Left lung (tissue), 10 donors: ENCODE measurements around the gene ABHD6. TPM values are rescaled to one million over a fixed set of nuclear protein-coding genes. Genes with fewer than 3 reads are reported as not detected.

ENCODE experiments used
- ATAC-seq: fragments of 200-7000 bp; cut with Tn5 transposase; one replicate; pipeline ENCODE4 v1.9.1; 2020; ENCODE audit warnings: moderate library complexity
- DNase-seq, 4 donors: peaks; one replicate each; pipeline ENCODE4 v3.0.0-alpha.2; 2013 to 2020
- H3K27ac ChIP-seq, 2 donors: fragments of 200-600 bp; sonication (generic) in 1 of 2; one replicate each; pipeline versions ENCODE4 v1.5.0 to v1.8.0; 2020 to 2021
- H3K27me3 ChIP-seq, 2 donors: fragments of 200-600 bp; sonication (generic) in 1 of 2; one replicate each; pipeline versions ENCODE4 v1.5.0 to v1.8.0; 2020 to 2021
- H3K36me3 ChIP-seq, 2 donors: fragments of 200-600 bp; sonication (generic) in 1 of 2; one replicate each; pipeline versions ENCODE4 v1.5.0 to v1.8.0; 2020 to 2021
- H3K4me1 ChIP-seq, 2 donors: fragments of 200-600 bp; one replicate each; pipeline ENCODE4 v1.8.0; 2021
- H3K4me3 ChIP-seq, 2 donors: fragments of 200-600 bp; sonication (generic) in 1 of 2; one replicate each; pipeline versions ENCODE4 v1.5.0 to v1.8.0; 2020 to 2021; ENCODE audit warnings: mild to moderate bottlenecking in 1 of 2
- H3K9me3 ChIP-seq, 2 donors: fragments of 200-600 bp; sonication (generic) in 1 of 2; one replicate each; pipeline versions ENCODE4 v1.5.0 to v1.8.0; 2020 to 2021
- CTCF ChIP-seq, 2 donors: fragments of 200-600 bp; sonication (generic) in 1 of 2; IDR thresholded peaks; one replicate each; pipeline versions ENCODE4 v1.5.0 to v1.8.0; 2021; ENCODE audit warnings: antibody characterized with exemption in 2 of 2
- intact Hi-C, 2 donors: fragments of 100-400 bp; cut with DNase I; formaldehyde crosslinking; loops; one replicate each; pipeline versions ENCODE4 v1.11.2 to v1.14.2; 2022
- polyA plus RNA-seq, 6 donors: library from polyadenylated mRNA; unstranded; fragments of 120-200 nt; gene quantifications; one replicate each; pipeline ENCODE4 v1.2.1, GENCODE V29; 2013; ENCODE audit not compliant: insufficient read length in 6 of 6
- total RNA-seq, 2 donors: library from RNA; stranded (reverse); fragmentation: NEBNext Ultra II Directional; extraction: Animal tissue kit (Norgen Biotek cat#: 25700); gene quantifications; one replicate each; pipeline ENCODE4 v1.2.1, GENCODE V29; 2021
- donor health status: DM: no; HTN: yes; CAD: no.
- donor health status: DM: no; HTN: no; CAD: no.

The ABHD6 gene
- total and polyA plus RNA-seq, 8 donors: 4.8 to 12.7 (median 8.2) TPM

- TF ChIP-seq CTCF (IDR thresholded peaks at IDR 0.05): no peak
- DNase-seq: no peak
Observed at GRCh38 chr3:58298190-58298589, 60.6 kb downstream of the ABHD6 start.

GRCh38 chr3:58299075-58299474 lies 61.5 kb downstream of the ABHD6 start:
- no peak for TF ChIP-seq CTCF (IDR thresholded peaks at IDR 0.05)
- Histone ChIP-seq H3K9me3 (peaks cover 0 to 3% of the 10 kb centered on the region in 2 donors), H3K4me1 (no peaks in the 10 kb centered on the region), H3K27ac (no peak overlapping the region), H3K36me3 (no peaks in the 10 kb centered on the region), H3K27me3 (peaks cover 0 to 39% of the 10 kb centered on the region in 2 donors), H3K4me3 (no peak overlapping the region)
- DNase-seq (no peak), ATAC-seq (no peak)
- intact Hi-C loops: loop anchor here in 1 of 2 donors (2.0 to 10.0 kb wide), 2 partner anchors 54 to 114 kb away; no protein-coding TSS in a partner anchor

More at GRCh38 chr3:58298190-58298589, 60.6 kb downstream of the ABHD6 start:
- intact Hi-C loops: loop anchor here in 1 of 2 donors (2.0 to 10.0 kb wide), 2 partner anchors 53 to 113 kb away; no protein-coding TSS in a partner anchor
- H3K4me3 ChIP-seq: no peak overlapping the region
- H3K4me1 ChIP-seq: no peaks in the 10 kb centered on the region
- H3K27ac ChIP-seq: no peak overlapping the region
- H3K36me3 ChIP-seq: no peaks in the 10 kb centered on the region
- H3K9me3 ChIP-seq: peaks cover 0 to 3% of the 10 kb centered on the region in 2 donors
- ATAC-seq: no peak
- H3K27me3 ChIP-seq: peaks cover 0 to 39% of the 10 kb centered on the region in 2 donors

GRCh38 chr3:58299839-58300516 lies 62.4 kb downstream of the ABHD6 start:
- Histone ChIP-seq H3K36me3 (no peaks in the 10 kb centered on the region), H3K27ac (no peak overlapping the region), H3K27me3 (peaks cover 0 to 39% of the 10 kb centered on the region in 2 donors), H3K9me3 (peaks cover 0 to 2% of the 10 kb centered on the region in 2 donors), H3K4me1 (no peaks in the 10 kb centered on the region), H3K4me3 (no peak overlapping the region)
- TF ChIP-seq CTCF (IDR thresholded peaks at IDR 0.05): peak; percentile 28 to 44
- DNase-seq: peak in 1 of 4 donors; percentile 54
- intact Hi-C loops: loop anchor here in 1 of 2 donors (2.0 to 10.0 kb wide), 3 partner anchors 55 to 295 kb away; partner anchors contain the start of gene FLNB
- ATAC-seq: peak; percentile 53

GRCh38 chr3:58305882-58306711 lies 68.5 kb downstream of the ABHD6 start, which contains the start of the genes HTD2 and RPP14:
Gene HTD2 (plus strand): TSS chr3:58306520. CDS start chr3:58317614, 11,094 bp downstream.
Gene RPP14 (plus strand): TSS chr3:58306245. CDS start chr3:58310330, 4,085 bp downstream.
- H3K27me3 ChIP-seq: peaks cover 0 to 8% of the 10 kb centered on the region in 2 donors
- ATAC-seq (peak; percentile 96), DNase-seq (peak; percentile 98 to 100 (median 99))
- peaks cover 19 to 32% of the 10 kb centered on the region in 2 donors for H3K4me1 ChIP-seq
- H3K36me3 ChIP-seq: peaks cover 0 to 16% of the 10 kb centered on the region in 2 donors
- intact Hi-C loops: loop anchor here in 1 of 2 donors (10.0 kb wide), 1 partner anchor 301 kb away; the partner anchor contains the start of gene FLNB
- peak; percentile 94 to 95 for TF ChIP-seq CTCF (IDR thresholded peaks at IDR 0.05)
- H3K4me3 ChIP-seq: peak within 1 kb of the TSS; percentile 72 to 81
- no peaks in the 10 kb centered on the region for H3K9me3 ChIP-seq
- peak within 1 kb of the TSS; percentile 96 to 97 for H3K27ac ChIP-seq
